Stimulated activated CD4-positive, alpha-beta T cell treated with anti-CD3 and anti-CD28 coated beads, Interleukin-12 subunit alpha, Interleukin-12 subunit beta, amount 100 ng/mL, for 48 hours (primary cell): ENCODE results near the gene ENPP6.
A peak's percentile ranks its signal among the peaks of the same experiment; 100 is the strongest.
"Not testable (repeated sequence)": the region's sequence is repeated elsewhere in the genome, so short reads cannot be mapped to it uniquely, and the experiment has no call there.

Experiments used
- DNase-seq, 3 donors: peaks; one replicate each; pipeline ENCODE4 v3.0.0-alpha.2; 2020; ENCODE audit warnings: low read depth in 2 of 3, low spot score in 1 of 3

The ENPP6 gene

GRCh38 chr4:184237612-184238011 lies 19.9 kb upstream of the ENPP6 start:
- DNase-seq, result peak in 2 of 3 donors; percentile 16 to 64

DNA sequence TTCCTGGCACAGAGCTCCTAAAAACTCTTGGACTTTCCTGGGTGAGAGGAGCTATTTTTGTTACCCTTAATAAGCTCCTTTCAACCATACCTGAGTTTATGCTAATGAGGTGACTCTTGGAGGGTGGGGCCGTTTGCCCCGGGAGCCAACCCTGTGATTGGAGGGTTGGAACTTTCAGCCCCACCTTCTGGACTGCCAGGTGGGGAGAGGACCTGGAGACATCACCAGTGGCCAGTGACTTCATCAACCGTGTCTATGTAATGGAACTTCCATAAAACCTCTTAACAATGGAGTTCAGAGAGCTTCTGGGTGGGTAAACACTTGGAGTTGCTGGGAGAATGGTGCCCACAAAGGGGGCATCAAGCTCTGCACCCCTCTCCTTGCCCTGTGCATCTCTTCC lies 17.9 kb upstream of the ENPP6 start:
- DNase-seq, result no peak

GRCh38 chr4:184234155-184234554 lies 16.5 kb upstream of the ENPP6 start:
- DNase-seq, result no peak

- no peak for DNase-seq
These were observed 15.3 kb upstream of the ENPP6 start for GRCh38 chr4:184232975-184233374.

- no peak for DNase-seq
These were observed 14.5 kb upstream of the ENPP6 start for GRCh38 chr4:184232202-184232601.

- DNase-seq, result no peak
These were observed 13.9 kb upstream of the ENPP6 start for GRCh38 chr4:184231573-184231972.

DNA sequence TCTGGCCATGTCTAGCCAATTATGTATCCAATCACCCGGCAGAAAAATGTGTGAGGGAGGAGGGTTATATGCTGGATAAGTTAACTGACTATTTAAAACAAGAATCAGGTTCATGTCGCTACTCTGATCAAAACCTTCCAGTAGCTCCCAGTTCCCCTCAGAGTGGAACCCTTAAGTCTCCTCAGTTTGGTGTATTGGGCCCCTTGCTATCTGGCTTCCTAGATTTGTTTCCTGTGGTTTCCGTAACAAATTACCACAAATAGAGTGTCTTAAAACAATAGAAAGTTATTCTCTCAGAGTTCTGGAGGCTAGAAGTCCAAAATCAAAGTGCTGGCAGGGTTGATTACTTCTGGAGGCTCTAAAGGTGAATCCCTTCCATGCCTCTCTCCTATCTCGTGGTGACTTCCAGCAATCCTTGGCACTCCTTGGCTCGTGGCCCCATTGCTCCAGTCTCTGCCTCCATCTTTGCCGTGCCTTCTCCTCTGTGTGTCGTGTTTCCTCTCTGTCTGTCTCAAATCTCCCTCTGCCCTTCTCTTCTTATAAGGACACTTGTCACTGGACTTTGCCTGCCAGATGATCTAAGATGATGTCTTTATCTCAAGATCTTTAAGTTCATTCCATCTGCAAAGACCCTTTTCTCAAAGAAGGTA lies 10.5 kb upstream of the ENPP6 start:
- DNase-seq, result no peak

DNA sequence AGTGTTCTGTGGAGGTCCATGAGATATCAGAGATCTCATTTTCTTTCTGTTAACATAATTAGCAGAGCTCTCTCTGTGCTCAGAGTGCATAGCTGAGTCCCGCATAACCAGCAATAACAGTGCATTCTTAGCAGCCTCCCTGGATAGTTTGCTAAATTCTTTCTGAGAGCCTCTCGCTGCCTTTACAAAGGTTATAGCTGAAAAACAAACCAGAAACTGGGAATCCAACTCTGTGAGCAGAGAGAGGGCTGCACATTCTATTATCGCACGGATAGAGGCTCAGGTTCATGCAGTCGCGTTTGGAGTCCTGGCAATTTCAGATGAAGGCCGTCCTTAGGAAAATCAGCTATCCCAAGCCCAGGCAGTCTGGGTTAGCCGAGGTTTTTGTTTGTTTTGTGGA lies 1.2 kb downstream of the ENPP6 start:
- DNase-seq, result no peak

DNA sequence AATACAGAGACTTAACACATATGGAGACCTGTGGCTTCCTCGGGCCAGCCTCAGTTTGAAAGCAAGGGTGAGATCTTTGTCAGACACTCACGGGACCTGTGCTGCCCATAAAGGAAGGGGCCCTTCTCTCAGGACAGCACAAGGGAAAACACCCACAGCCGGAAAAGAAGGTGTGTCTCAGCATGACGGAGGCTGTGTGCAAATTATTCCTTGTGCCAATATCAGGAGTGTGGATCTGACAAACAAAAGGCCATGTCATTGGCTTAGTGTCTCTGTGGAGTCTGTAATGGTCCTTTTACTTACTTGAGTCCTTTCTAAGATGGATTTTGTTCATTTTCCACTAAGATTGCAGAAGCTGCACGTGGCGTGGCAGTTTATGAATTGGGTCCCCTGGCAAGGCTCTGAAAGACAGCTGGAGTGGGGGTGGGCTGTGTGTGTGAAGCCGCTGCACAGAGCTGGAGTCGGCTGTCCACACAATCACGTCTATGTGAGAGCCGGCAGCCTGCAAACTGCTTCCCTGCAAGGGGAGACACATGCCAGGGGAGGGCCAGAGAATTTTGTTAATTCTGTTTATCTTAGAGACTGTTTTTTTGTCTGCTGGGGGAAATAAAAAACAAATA lies 1.9 kb downstream of the ENPP6 start:
- DNase-seq, result no peak

GRCh38 chr4:184214931-184215330 lies 2.7 kb downstream of the ENPP6 start:
- no peak for DNase-seq

- not testable (repeated sequence) for DNase-seq
These were observed 9.7 kb downstream of the ENPP6 start for GRCh38 chr4:184207734-184208607.

GRCh38 chr4:184205243-184205642 lies 12.4 kb downstream of the ENPP6 start:
- no peak for DNase-seq

DNA sequence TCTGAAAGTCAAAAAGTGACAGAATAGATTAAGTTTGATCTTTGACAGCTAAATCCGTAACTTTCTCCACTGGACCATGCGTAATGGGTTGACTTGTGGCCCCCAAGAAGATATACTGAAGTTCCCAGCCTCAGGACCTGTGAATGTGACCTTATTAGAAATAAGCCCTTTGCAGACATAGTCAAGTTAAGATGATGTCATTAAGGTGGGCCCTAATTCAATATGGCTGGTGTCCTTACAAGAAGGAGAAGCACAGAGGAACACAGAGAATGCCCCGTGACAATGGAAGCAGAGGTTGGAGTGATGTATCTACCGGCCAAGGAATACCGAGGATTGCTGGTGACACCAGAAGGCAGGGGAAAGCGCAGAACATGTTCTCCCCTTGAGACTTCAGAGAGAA lies 14.4 kb downstream of the ENPP6 start:
- no peak for DNase-seq

DNA sequence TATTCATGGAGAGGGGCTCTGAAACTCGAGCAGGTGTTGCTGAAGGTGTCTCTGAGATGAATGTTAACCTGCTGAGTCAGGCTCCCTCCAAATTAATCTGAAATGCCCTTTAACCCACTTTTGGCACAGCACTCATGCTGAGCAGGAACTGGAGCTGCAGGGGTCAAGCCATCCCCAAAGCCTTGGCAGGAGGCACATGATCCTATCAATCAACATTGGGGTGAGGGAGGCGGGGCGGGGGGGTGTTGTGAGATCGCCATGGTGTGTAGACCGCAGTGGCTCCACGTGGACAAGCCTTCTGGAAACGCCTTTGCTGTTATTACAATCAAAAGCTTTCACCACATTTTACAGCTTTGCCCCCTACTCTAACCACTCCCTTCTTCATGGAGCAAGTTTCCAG lies 16.5 kb downstream of the ENPP6 start:
- no peak for DNase-seq

DNA sequence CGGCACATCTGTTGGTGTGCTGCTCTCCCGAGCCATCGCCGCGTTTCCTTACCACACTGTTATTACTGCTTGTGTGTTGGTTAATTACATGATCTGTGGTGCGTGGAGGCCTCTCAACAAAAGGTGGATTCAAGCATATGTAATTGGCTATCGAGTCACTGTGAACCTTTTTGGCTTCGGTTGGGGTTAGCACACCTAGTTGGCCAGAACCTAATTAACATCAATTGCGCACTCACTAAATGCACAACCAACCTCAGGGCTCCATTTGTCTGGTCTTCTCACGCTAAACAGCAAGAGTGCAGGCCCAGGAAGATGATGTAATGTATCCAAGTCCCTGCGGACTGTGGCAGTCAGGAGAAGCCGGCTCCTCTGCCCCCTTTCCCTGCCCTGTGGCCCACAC lies 17.4 kb downstream of the ENPP6 start:
- no peak for DNase-seq

DNA sequence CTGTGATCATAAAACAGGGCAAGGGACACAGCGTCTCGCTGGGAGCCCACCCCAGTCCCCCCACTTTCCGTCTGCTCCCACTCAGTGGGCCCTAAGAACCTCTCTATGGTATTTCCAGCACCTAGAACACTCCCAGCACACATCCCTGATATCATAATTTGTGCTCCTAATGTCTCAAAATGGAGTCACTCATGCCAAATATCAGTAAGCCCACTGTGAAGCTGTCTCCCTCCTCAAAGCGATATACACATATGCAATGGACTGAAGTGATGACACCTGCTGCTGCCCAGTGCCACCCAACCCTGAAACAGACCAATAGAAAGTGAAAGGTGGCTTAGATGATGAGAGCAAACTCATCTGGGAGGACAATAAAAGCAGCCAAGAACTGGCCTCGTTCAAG lies 17.9 kb downstream of the ENPP6 start:
- no peak for DNase-seq

DNA sequence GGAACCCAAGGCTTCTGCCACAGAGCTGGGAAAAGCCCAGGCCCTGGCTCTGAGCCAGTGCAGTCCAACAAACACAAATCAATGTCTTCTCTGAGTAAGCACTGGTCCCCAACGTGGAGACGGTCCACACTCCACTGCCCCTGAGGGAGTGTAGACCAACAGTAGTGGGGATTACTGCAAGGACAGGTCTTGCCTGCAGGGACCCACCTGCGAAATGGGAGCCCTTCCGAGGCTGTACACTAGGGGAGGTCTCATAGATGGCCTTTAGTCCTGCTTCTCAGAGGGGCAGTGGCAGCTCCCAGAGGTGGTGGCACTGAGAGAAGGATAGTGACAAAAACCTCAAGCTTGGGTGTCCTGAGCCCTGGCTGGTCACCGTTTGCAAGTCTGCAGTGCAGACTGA lies 19.5 kb downstream of the ENPP6 start:
- no peak for DNase-seq

GRCh38 chr4:184197536-184198082 lies 20.1 kb downstream of the ENPP6 start:
- DNase-seq, result no peak

DNA sequence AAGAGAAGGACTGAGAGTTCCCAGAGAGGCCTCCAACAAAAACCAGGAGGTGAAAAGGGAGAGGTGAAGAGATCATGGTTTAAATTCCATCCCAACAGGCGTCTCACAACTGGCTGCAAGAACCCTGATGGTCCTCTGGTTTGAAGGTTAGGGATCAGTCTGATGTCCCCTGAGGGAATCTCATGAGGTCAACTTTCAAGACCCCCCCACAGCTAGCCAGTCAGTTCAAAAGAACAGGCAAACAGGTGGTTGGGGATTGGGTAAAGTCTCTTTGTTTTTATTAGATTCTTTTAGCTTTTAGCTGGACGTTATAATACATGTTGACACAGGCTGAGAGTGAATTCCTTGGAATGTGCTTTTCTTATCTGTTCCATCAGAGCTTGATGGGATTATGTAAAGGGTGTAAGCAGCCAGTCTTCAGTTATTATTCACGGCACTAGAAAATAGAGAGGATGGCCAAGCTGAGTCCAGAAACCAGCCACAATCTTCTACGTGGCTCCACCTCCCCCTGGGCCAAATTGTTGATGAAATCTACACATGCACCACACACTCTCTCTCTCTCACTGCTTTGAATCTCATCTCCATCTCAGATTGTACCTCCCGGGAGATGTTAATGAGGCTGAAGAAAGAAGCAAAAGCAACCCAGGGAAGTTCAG lies 20.8 kb downstream of the ENPP6 start:
- no peak for DNase-seq

- DNase-seq, result no peak
These were observed 23.8 kb downstream of the ENPP6 start for GRCh38 chr4:184193556-184194525.
